Activated CD4-positive, alpha-beta T cell treated with anti-CD3 and anti-CD28 coated beads, Interleukin-2, amount 10 ng/mL, durations not matched to agents 7 days and 5 days (primary cell): ENCODE results near the gene NCAN. TPM values are rescaled to one million over a fixed set of nuclear protein-coding genes. Genes with fewer than 3 reads are reported as not detected.
"Not testable (repeated sequence)": the region's sequence is repeated elsewhere in the genome, so short reads cannot be mapped to it uniquely, and the experiment has no call there.

Experiments used
- CTCF ChIA-PET: fragments of 350-600 bp; sonication (Branson Sonifier 250); formaldehyde crosslinking; loops from one replicate; lab custom pipeline; 2021; ENCODE audit warnings: antibody characterized with exemption; lab: Charles Lee
- POLR2A ChIA-PET: fragments of 350-600 bp; sonication (Branson Sonifier 250); formaldehyde crosslinking; loops from one replicate; lab custom pipeline; 2021; ENCODE audit warnings: antibody characterized with exemption; lab: Charles Lee
- DNase-seq: peaks from one replicate; pipeline ENCODE4 v3.0.0-alpha.2; 2020
- H3K27ac Mint-ChIP-seq: one replicate; pipeline ENCODE4 v1.8.0; 2021; ENCODE audit warnings: mild to moderate bottlenecking, moderate library complexity, mixed read lengths
- H3K27me3 Mint-ChIP-seq: one replicate; pipeline ENCODE4 v1.8.0; 2021; ENCODE audit warnings: mixed read lengths
- H3K36me3 Mint-ChIP-seq: one replicate; pipeline ENCODE4 v1.8.0; 2021; ENCODE audit warnings: low read depth, mixed read lengths
- H3K4me1 Mint-ChIP-seq: one replicate; pipeline ENCODE4 v1.8.0; 2021; ENCODE audit warnings: mixed read lengths
- H3K4me3 Mint-ChIP-seq: one replicate; pipeline ENCODE4 v1.8.0; 2021; ENCODE audit warnings: mild to moderate bottlenecking, moderate library complexity, mixed read lengths
- H3K9me3 Mint-ChIP-seq: one replicate; pipeline ENCODE4 v1.8.0; 2021; ENCODE audit warnings: mixed read lengths
- total RNA-seq, 2 experiments: library from RNA; stranded (reverse); gene quantifications; one replicate each; pipeline ENCODE4 v1.2.3, GENCODE V29; 2021

NCAN gene
- total RNA-seq, 2 experiments from 2014 or later, result not detected

GRCh38 chr19:19234220-19234816, 22.6 kb downstream of the NCAN start:
- H3K4me1 Mint-ChIP-seq, result no peaks in the 10 kb centered on the region
- ChIA-PET CTCF (interaction anchor here (0.6 to 2.5 kb wide), 3 partner anchors 9 to 44 kb away, joined by 3 to 11 read pairs (median 3); no protein-coding TSS in a partner anchor), POLR2A (no interaction called here)
- peaks cover 17% of the 10 kb centered on the region for H3K9me3 Mint-ChIP-seq
- peaks cover 2% of the 10 kb centered on the region for H3K36me3 Mint-ChIP-seq
- DNase-seq, result no peak
- H3K4me3 Mint-ChIP-seq, result no peak overlapping the region
- no peak overlapping the region for H3K27ac Mint-ChIP-seq
- peaks cover 5% of the 10 kb centered on the region for H3K27me3 Mint-ChIP-seq

GRCh38 chr19:19236173-19236572, 24.4 kb downstream of the NCAN start:
- ChIA-PET CTCF (no interaction called here), POLR2A (no interaction called here)
- Mint-ChIP-seq H3K4me3 (no peak overlapping the region), H3K27me3 (peaks cover 5% of the 10 kb centered on the region), H3K4me1 (no peaks in the 10 kb centered on the region), H3K9me3 (peaks cover 17% of the 10 kb centered on the region), H3K36me3 (peaks cover 2% of the 10 kb centered on the region), H3K27ac (no peak overlapping the region)
- DNase-seq, result no peak

- CTCF ChIA-PET, result no interaction called here
- DNase-seq, result no peak
- Mint-ChIP-seq H3K27ac (no peak overlapping the region), H3K4me1 (no peaks in the 10 kb centered on the region), H3K27me3 (peaks cover 2% of the 10 kb centered on the region), H3K36me3 (peaks cover 2% of the 10 kb centered on the region), H3K9me3 (peaks cover 16% of the 10 kb centered on the region), H3K4me3 (no peak overlapping the region)
- POLR2A ChIA-PET, result no interaction called here
Observed at GRCh38 chr19:19238126-19238894, 26.6 kb downstream of the NCAN start.

DNA sequence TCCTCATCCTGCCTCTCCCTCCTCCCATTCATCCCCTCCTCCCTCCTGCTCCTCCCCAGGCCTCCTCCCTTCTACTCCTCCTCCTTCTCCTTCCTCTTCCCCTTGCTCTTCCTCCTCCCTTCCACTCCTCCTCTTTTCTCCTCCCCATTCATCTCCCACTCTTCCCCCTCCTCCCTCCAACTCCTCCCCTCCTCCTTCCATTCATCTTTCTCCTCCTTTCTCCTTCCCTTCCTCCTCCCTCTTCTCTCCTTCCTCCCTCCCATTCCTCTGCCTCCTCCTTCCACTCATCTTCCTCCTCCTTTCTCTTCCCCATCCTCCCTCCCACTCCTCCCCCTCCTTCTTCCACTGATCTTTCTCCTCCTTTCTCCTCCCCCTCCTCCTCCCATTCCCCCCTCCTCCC, 27.9 kb downstream of the NCAN start:
- peaks cover 4% of the 10 kb centered on the region for H3K27me3 Mint-ChIP-seq
- ChIA-PET POLR2A (no interaction called here), CTCF (no interaction called here)
- no peak overlapping the region for H3K4me3 Mint-ChIP-seq
- no peak for DNase-seq
- H3K36me3 Mint-ChIP-seq, result peaks cover 2% of the 10 kb centered on the region
- H3K4me1 Mint-ChIP-seq, result no peaks in the 10 kb centered on the region
- H3K9me3 Mint-ChIP-seq, result peaks cover 5% of the 10 kb centered on the region
- no peak overlapping the region for H3K27ac Mint-ChIP-seq

- Mint-ChIP-seq H3K27ac (no peak overlapping the region), H3K4me1 (no peaks in the 10 kb centered on the region)
- POLR2A ChIA-PET, result no interaction called here
Observed at GRCh38 chr19:19240476-19240875, 28.7 kb downstream of the NCAN start.

GRCh38 chr19:19250196-19250801, 38.5 kb downstream of the NCAN start:
- ChIA-PET POLR2A (interaction anchor here (0.6 kb wide), 2 partner anchors 91 to 262 kb away, joined by 4 read pairs; no protein-coding TSS in a partner anchor), CTCF (no interaction called here)
- no peak for DNase-seq
- H3K4me1 Mint-ChIP-seq, result no peaks in the 10 kb centered on the region
- peaks cover 20% of the 10 kb centered on the region for H3K27me3 Mint-ChIP-seq
- H3K4me3 Mint-ChIP-seq, result no peak overlapping the region
- no peak overlapping the region for H3K27ac Mint-ChIP-seq
- H3K9me3 Mint-ChIP-seq, result no peaks in the 10 kb centered on the region
- H3K36me3 Mint-ChIP-seq, result no peaks in the 10 kb centered on the region

More at GRCh38 chr19:19240476-19240875, 28.7 kb downstream of the NCAN start:
- peaks cover 4% of the 10 kb centered on the region for H3K27me3 Mint-ChIP-seq
- CTCF ChIA-PET, result interaction anchor here (0.6 kb wide), 1 partner anchor 79 kb away, joined by 4 read pairs; no protein-coding TSS in a partner anchor
- no peak overlapping the region for H3K4me3 Mint-ChIP-seq
- DNase-seq, result no peak
- H3K36me3 Mint-ChIP-seq, result peaks cover 2% of the 10 kb centered on the region
- H3K9me3 Mint-ChIP-seq, result peaks cover 5% of the 10 kb centered on the region

- POLR2A ChIA-PET, CTCF ChIA-PET: not testable (repeated sequence)
Observed at GRCh38 chr19:19253409-19253808, 41.7 kb downstream of the NCAN start.

GRCh38 chr19:19256072-19256969, 44.6 kb downstream of the NCAN start:
- Mint-ChIP-seq H3K9me3 (no peaks in the 10 kb centered on the region), H3K4me1 (no peaks in the 10 kb centered on the region), H3K27me3 (peaks cover 34% of the 10 kb centered on the region), H3K4me3 (no peak overlapping the region), H3K36me3 (no peaks in the 10 kb centered on the region), H3K27ac (no peak overlapping the region)
- POLR2A ChIA-PET, result no interaction called here
- no peak for DNase-seq
- CTCF ChIA-PET, result interaction anchor here (0.5 kb wide), 1 partner anchor 26 kb away, joined by 3 read pairs; no protein-coding TSS in a partner anchor

More at GRCh38 chr19:19253409-19253808, 41.7 kb downstream of the NCAN start:
- not testable (repeated sequence) for H3K27ac Mint-ChIP-seq, H3K9me3 Mint-ChIP-seq, H3K4me3 Mint-ChIP-seq, DNase-seq, H3K36me3 Mint-ChIP-seq, H3K4me1 Mint-ChIP-seq
- peaks cover 29% of the 10 kb centered on the region for H3K27me3 Mint-ChIP-seq

GRCh38 chr19:19257137-19257536, 45.4 kb downstream of the NCAN start:
- H3K36me3 Mint-ChIP-seq, result no peaks in the 10 kb centered on the region
- ChIA-PET CTCF (no interaction called here), POLR2A (no interaction called here)
- H3K27ac Mint-ChIP-seq, result no peak overlapping the region
- H3K4me1 Mint-ChIP-seq, result peaks cover 2% of the 10 kb centered on the region
- no peak for DNase-seq
- H3K27me3 Mint-ChIP-seq, result peaks cover 34% of the 10 kb centered on the region
- no peaks in the 10 kb centered on the region for H3K9me3 Mint-ChIP-seq
- H3K4me3 Mint-ChIP-seq, result no peak overlapping the region

DNA sequence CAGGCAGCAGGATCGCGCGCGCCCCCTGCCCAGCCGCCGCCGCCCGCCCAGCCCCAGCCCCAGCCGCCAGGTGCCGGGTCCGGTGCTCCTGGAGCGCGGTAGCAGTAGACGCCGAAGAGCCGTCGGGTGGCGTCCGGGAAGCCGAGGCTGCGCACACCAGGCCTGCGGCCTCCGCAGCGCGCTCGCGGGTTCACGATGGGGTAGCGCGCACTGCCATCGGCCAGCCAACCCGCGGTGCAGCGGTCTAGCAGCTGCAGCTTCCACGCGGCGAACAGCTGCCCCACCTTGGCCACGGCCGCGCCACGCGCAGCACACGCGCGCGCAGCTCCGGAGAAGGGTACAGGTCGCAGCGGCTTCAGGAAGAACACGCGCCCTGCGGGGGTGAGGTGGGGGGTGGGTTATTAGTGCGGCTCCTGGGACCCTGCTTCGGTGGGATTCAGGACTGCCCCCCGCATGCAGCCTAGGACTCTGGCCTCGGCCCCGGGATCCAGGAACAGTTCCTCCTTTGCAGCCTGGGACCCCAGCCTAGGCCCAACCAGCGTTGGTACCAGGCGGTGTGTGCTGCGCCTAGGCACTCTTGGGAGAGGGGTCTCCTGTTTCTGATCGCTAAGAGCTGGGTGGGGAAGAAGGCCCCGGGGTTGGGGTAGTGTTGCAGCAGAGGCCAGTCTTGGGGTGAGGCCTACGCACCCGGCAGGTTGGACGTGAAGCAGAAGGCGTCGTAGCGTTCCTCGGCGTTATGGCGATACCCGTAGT, 46.3 kb downstream of the NCAN start:
- ChIA-PET POLR2A (no interaction called here), CTCF (no interaction called here)
- Mint-ChIP-seq H3K27me3 (peaks cover 40% of the 10 kb centered on the region), H3K4me1 (peaks cover 2% of the 10 kb centered on the region), H3K4me3 (no peak overlapping the region), H3K9me3 (no peaks in the 10 kb centered on the region), H3K36me3 (no peaks in the 10 kb centered on the region), H3K27ac (no peak overlapping the region)
- DNase-seq, result no peak

- no peak overlapping the region for H3K4me3 Mint-ChIP-seq
- H3K27ac Mint-ChIP-seq, result no peak overlapping the region
- ChIA-PET CTCF (interaction anchor here (1.3 kb wide), 1 partner anchor 29 kb away, joined by 3 read pairs; no protein-coding TSS in a partner anchor), POLR2A (no interaction called here)
- no peak for DNase-seq
- peaks cover 2% of the 10 kb centered on the region for H3K4me1 Mint-ChIP-seq
- no peaks in the 10 kb centered on the region for H3K36me3 Mint-ChIP-seq
- peaks cover 46% of the 10 kb centered on the region for H3K27me3 Mint-ChIP-seq
- H3K9me3 Mint-ChIP-seq, result no peaks in the 10 kb centered on the region
Observed at GRCh38 chr19:19258589-19259338, 47.0 kb downstream of the NCAN start.
